ENCODE results near the gene PPARA.

The PPARA gene

GRCh38 chr22:46114518-46115387 is 35.6 kb upstream of the PPARA start:
- no peak for FAIRE-seq

DNA sequence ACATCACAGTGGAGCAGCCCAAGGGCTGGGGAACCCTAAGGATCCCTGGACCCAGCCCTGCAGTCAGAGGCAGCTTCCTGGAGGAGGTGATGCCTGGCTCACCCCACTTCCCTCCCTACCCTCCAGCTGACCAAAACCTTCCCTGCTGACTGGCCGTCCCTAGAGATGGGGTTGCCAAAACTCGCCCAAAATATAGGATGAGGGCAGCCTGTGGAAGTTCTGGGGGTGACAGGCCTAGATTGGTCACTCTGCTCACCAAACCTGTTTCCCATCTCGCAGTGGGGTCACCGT is 35.0 kb upstream of the PPARA start:
- no peak for FAIRE-seq

DNA sequence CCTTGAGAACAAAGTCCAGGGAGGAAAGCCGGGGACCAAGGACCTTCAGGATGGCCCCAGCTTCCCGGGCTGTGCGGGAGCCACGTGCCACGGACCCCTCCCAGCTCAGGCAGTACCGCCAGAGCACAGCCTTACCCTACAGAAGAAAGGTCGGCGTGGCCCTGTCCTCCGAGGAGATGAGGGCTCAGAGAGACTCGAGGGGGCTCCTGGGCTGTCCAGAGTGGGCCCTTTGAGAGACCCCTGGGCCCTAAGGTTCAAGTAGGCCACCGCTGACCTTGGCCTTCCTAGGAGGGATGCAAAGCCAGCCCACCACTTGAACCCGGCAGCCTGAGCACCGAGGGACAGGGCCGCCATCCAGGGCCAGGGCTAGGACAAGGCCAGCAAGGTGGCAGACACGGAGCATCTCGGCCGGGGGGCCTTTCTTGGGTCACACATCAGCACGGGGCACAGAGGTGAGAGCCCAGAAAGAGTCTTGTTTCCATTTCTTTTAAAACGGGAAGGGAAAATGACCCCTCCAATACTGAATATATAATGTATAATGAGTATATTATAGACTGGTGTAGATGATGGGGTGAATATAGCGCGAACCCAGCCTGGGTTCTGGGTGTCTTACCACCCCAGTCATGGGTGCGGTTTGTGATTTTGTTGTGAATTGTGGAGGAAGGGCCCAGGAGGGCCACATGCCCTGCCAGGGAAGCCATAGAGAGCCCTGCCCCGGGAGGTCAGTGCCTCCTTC is 34.4 kb upstream of the PPARA start:
- FAIRE-seq: no peak

GRCh38 chr22:46116491-46116958 is 33.8 kb upstream of the PPARA start:
- peak; percentile 73 for FAIRE-seq

DNA sequence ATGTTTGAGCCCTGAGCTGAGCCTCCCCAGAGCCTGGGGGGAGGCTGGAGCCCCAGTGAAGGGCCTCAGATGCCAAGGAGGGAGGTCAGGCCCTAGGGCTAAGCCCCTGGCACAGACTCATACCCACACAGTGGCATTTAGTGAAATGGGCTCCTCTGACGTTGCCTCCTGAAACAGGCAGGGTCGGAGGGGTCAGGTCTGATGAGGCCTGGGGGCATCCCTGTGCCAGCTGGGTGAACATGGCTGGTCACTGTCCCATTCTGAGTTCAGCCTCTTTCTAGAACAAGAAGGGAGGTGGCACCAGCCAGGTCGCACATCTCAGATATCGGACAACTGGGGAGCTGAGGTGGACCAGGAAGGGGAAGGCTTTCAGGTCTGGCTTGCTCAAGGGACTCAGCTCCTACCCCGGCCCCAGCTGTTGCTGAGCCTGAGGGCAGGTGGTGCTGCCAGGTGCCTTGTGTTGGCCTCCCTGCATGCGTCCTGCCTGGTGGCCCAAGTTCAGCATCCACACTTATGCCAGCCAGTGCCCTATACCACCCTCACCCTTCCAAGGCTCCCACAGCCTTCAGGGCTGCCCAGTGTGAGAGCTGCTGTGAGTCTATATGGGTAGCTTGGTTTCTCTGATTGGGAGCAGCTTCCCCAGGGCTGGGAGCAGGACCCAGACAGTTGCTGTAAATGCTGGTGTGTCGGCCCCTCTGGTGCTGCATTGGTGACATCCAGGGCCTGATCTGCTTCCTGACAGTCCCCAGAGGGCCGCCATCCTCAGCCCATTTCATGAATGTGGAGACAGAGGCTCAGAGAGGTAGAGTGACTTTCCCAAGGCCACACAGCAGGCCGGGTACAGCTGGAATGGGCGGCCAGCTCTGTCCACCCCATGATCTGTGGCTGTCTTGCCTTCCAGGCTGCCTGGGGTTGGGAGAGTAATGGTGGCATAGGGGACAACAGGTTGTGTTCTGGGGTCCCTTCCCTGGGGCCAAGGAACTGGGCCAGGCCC is 32.8 kb upstream of the PPARA start:
- no peak for FAIRE-seq

- no peak for FAIRE-seq
Measured at GRCh38 chr22:46119093-46119728, 31.1 kb upstream of the PPARA start.

DNA sequence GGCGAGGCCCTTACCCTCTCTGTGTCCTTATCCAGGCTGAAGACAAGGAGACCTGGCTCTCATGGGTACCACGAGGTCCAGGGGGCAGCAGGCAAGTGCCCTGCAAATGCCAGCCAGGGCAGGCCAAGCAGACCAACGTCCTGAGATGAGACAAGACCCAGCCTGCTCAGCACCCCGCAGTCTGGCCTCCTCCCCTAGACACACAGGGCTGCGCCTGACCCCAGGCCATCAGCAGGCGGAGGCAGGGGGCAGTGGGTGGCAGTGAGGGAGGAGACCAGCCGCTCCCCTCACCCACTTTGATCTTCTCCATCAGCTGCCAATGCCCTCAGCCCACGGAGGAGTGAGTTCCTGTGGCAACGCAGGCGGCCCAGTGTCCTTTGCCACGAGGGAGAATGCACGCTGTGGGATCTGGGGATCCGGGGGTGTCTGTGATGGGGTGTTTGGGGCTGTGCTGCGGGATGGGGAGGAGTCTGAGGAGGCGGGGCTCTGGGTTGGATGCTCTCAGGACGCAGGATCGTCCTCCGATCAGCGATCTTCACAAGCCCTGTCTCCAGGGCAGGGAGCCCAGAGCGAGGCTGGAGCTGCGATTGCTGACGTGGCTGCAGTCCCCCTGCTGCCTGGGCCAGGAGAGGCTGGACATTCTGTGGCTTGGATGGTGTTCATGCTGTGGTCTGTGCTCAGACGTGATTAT is 30.5 kb upstream of the PPARA start:
- no peak for FAIRE-seq

DNA sequence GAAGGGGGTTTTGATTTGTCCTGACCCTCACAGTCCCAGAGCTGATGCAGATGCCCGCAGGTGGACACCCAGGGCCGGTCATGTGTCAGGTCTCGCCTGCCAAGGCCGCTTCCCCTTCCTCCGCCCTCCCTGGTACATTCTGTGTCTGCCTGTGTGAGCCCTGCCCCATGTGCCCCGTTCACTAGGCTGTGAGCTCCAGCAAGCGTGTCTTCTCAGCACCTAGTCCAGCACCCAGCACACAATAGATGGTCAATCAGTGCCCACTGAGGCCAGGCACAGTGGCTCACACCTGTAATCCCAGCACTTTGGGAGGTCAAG is 29.9 kb upstream of the PPARA start:
- FAIRE-seq: no peak

GRCh38 chr22:46121079-46121478 is 29.2 kb upstream of the PPARA start:
- no peak for FAIRE-seq

GRCh38 chr22:46121523-46122287 is 28.6 kb upstream of the PPARA start:
- FAIRE-seq: no peak

DNA sequence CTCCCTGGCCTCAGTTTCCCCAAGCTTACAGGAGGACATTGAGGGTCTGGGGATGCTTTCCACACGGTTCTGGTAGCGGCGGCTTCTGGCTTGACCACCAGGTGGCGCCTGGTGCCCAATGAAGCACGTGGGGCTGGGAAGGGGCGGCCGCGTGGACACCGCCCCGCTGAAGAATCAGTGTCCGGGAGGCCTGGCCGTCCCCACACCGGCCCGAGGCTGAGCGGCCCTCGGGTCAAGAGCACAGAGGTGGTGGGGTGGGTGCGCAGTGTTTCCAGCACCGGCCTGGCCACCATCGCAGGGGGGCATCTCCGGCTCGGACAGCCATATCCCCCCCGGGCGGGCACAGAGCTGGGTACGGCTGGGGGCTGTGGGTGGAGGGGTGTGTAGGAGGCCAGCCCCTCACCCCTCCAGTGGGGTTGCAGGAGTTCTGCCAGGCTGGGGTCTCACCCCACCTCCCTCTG is 27.8 kb upstream of the PPARA start:
- no peak for FAIRE-seq

- FAIRE-seq: no peak
Measured at GRCh38 chr22:46122980-46123693, 27.2 kb upstream of the PPARA start.

DNA sequence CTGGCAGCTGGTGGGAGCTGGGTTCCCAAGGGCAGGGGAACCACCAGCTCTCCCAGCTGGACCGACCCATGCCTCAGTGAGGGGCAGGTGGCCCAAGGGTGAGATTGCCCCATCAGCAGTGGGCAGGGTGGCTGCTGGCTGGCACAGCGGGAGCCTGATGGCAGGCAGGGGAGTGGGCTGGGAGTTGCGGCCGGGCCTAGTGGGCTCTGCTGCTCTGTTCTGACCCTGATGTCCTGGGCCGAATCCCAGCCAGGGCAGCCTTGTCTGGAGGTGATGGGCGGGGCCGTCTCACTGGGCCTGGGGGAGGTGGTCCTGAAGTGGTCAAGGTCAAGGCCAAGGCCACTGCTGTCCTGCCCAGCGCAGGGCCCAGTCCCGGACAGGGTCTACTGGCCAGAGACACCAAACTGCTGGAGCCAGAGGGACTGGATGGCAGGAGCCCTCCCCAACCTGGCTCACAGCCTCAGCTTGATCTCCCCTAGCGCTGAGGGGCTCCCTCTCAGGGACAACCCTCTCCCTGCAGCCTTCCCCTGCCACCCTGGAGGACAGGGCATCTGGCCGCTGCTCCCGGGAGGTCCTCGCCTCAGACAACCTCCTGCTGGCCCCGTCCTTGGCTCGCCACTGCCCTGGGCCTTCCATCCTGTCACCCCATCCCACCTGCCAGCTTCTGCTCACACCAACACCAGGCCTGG is 26.5 kb upstream of the PPARA start:
- FAIRE-seq: no peak

GRCh38 chr22:46124383-46125144 is 25.8 kb upstream of the PPARA start:
- no peak for FAIRE-seq

GRCh38 chr22:46125311-46125710 is 25.0 kb upstream of the PPARA start:
- no peak for FAIRE-seq

- FAIRE-seq: no peak
Measured at GRCh38 chr22:46125816-46126765, 24.2 kb upstream of the PPARA start.

- no peak for FAIRE-seq
Measured at GRCh38 chr22:46126853-46127385, 23.4 kb upstream of the PPARA start.

- FAIRE-seq: no peak
Measured at GRCh38 chr22:46127556-46127955, 22.8 kb upstream of the PPARA start.

Measured in G401.6 (cell line).